Measurements from ENCODE around the gene MRPL14.
A peak's percentile ranks its signal among the peaks of the same experiment; 100 is the strongest.

The MRPL14 gene

DNA sequence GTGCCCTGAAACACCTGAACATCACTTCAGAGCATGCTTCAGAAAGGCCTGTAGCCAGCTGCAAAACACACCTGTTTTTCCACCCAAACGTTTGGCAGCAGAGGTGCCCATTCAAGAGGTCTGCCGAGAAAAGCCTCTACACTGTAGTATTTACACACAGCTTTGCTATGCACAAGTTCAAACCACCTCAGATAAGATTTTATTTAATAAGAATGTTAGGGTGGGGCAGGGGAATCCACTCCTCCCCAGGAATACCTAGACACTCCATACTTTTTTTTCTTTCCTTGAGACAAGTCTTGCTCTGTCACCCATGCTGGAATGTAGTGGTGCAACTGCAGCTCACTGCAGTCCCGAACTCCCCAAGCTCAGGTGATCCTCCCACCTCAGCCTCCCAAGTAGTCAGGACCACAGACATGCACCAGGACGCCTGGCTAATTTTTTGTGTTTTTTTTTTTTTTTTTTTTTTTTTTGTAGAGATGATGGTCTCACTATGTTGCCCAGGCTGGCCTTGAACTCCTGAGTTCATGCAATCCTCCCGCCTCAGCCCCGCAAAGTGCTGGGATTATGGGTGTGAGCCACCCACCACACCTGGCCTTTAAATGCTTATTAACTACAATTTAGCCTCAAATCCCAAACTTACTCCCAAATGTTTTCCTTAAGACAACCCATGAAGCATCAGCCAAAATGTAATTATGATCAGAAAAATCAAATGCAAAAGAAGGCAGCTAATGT lies 9.7 kb downstream of the MRPL14 start:
- no peak overlapping the region for H3K4me3 ChIP-seq (replicated peaks; ENCODE audit: low read depth, low read length)
- no peak for DNase-seq (ENCODE audit: extremely low read depth, low read depth)
- TF ChIP-seq, protein P1, sequence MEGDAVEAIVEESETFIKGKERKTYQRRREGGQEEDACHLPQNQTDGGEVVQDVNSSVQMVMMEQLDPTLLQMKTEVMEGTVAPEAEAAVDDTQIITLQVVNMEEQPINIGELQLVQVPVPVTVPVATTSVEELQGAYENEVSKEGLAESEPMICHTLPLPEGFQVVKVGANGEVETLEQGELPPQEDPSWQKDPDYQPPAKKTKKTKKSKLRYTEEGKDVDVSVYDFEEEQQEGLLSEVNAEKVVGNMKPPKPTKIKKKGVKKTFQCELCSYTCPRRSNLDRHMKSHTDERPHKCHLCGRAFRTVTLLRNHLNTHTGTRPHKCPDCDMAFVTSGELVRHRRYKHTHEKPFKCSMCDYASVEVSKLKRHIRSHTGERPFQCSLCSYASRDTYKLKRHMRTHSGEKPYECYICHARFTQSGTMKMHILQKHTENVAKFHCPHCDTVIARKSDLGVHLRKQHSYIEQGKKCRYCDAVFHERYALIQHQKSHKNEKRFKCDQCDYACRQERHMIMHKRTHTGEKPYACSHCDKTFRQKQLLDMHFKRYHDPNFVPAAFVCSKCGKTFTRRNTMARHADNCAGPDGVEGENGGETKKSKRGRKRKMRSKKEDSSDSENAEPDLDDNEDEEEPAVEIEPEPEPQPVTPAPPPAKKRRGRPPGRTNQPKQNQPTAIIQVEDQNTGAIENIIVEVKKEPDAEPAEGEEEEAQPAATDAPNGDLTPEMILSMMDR (IDR thresholded peaks at IDR 0.05; ENCODE audit: low read depth, low read length, missing control alignments) = no peak

DNA sequence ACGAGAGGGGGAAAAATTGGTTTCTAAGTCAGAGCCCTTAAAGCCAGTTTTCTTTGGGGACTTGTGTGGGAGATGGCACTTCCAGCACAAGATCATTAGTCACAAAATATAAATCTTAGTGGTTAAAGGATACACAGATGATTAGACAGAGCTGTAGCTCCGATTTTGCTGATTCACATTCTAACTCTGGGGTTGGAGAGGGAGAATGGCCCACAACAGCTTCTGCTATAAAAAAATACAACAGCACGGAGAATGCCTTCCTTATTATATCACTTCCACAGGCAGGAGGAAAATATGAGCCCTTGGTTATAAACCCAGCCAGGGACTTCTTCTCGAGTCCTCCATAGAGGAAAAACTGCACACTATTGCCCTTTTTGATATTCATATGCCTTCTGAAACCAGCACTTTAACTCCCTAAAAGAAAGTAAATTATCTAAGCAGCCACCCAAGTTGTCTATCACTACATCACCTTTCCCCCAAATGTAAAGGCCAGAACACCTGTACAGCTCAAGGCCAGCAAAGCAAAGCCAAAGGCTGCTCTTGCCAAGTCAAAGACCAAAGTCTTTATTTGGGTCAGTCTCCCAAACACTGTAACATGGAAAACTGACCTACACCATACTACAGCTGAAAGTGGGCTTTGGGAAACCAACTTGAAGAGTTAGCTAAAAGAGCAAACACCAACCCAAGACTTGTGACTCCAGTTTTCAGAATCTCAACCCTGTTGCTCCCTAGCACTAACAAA lies 10.4 kb downstream of the MRPL14 start:
- no peak for DNase-seq (ENCODE audit: extremely low read depth, low read depth)
- no peak overlapping the region for H3K4me3 ChIP-seq (replicated peaks; ENCODE audit: low read depth, low read length)
- TF ChIP-seq, protein P1 (IDR thresholded peaks at IDR 0.05; ENCODE audit: low read depth, low read length, missing control alignments) = no peak

DNA sequence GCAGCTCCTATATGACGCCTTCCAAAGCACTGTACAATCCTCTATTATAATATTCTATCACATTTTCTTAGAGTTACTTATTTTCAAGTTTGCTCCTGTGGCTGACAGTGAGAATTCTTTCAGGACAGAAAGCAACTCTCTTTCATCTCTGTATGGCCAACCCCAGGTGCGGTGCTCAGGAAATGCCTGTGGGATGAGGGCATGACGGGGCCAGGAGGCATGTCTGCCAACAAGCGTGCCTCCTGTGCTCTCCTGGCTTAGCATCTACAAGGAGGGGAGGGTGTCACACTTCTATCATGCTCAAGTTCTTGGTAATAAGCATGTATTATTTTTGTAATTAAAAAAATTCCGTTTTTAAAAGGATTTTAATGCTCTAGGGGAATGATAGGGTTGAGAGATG lies 11.4 kb downstream of the MRPL14 start:
- TF ChIP-seq, protein P1 (IDR thresholded peaks at IDR 0.05; ENCODE audit: low read depth, low read length, missing control alignments) = no peak
- no peak overlapping the region for H3K4me3 ChIP-seq (replicated peaks; ENCODE audit: low read depth, low read length)
- no peak for DNase-seq (ENCODE audit: extremely low read depth, low read depth)

DNA sequence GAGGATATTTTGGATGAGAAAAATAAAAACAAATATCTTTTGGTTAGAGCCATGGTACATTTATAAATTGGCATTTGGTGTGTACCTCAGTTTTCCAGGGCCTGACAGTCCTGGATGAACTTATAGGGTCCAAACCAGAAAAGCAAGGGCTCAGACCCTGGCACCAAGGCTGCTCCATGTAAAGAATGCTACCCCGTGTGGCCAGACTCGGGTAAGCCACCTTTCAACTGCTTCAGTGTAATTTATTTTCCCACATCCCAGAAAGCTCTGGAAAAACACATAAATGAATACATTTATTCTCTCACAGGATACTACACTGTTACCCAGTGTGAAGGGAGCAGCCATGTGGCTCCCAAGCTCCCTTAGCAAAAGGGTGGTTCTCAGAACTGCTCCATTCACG lies 13.8 kb downstream of the MRPL14 start:
- no peak for DNase-seq (ENCODE audit: extremely low read depth, low read depth)
- TF ChIP-seq, protein P1 (IDR thresholded peaks at IDR 0.05; ENCODE audit: low read depth, low read length, missing control alignments) = peak; percentile 17
- no peak overlapping the region for H3K4me3 ChIP-seq (replicated peaks; ENCODE audit: low read depth, low read length)

DNA sequence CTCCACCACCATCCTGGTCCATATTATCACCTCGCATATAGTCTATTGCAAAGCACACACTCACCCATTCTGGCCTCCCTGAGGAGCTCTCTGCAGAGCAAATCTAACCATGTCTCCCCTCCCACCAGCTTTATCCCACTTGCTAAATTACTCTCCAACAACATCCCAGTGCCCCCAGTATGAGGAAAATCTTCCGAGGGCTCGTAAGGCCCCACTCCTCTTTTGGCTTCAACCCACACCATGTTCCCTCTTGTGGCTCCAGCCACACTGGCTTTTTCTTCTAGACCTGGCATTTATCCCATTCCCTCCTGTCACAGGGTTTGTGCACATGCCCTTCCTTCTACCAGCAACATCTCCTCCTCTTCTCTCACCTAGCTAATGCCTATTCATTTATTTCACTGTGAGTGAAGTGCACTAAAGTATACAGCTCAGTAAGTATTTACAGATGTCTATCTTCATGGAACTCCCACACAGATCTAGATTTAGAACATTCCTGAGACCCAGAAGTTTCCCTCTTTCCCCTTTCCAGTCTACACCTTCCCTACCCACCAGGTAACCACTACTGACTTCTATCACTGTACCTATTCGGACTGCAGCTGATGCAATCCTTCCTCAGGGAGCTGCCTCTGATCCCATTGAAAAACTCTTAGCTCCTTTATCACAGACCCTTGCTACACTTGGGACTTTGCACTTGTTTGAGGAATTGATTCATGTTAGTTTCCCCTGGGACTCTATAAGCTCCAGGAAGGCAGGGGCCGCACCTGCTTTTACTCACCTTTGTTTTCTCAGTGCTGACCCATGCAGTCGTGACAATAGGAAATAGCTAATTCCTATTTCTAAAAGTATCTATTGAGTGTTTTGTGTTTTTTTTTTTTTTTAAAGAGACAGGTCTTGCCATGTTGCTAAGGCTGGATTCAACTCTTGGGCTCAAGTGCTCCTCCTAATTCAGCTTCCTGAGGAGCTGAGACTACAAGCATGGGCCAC lies 15.5 kb downstream of the MRPL14 start:
- TF ChIP-seq, protein P1 (IDR thresholded peaks at IDR 0.05; ENCODE audit: low read depth, low read length, missing control alignments) = no peak
- DNase-seq (ENCODE audit: extremely low read depth, low read depth) = no peak

DNA sequence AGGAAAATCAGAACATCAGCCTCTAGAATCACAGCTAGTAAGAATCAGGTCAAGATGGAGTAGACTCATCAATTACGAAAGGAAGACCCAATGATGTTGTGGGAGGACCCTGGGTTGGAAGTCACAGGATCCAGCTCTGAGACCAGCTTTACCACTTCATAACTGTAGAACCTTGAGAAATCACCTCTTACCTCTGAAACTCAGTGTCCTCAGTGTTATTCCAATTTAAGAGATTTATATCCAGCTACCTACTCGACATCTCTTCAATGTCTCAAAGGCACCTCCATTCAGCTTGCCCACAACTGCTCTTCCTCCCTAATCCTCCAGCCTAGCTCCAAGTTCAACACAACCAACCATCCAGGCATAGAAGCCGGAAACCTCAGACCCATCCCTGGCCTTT lies 16.3 kb downstream of the MRPL14 start:
- no peak for DNase-seq (ENCODE audit: extremely low read depth, low read depth)
- TF ChIP-seq, protein P1 (IDR thresholded peaks at IDR 0.05; ENCODE audit: low read depth, low read length, missing control alignments) = no peak
- no peak overlapping the region for H3K4me3 ChIP-seq (replicated peaks; ENCODE audit: low read depth, low read length)

More for the DNA sequence above, 15.5 kb downstream of the MRPL14 start:
- no peak overlapping the region for H3K4me3 ChIP-seq (replicated peaks; ENCODE audit: low read depth, low read length)

Measured in HFF-Myc (cell line).